WTC11 (cell line): Measurements from ENCODE around the gene KCNIP4. TPM values are rescaled to one million over a fixed set of nuclear protein-coding genes. Genes with fewer than 3 reads are reported as not detected.
A peak's percentile ranks its signal among the peaks of the same experiment; 100 is the strongest.

Experiments
- ATAC-seq: fragments of 200-7000 bp; cut with Tn5 transposase; 2 replicates; pipeline ENCODE4 v1.10.0; 2021; ENCODE audit warnings: mild to moderate bottlenecking, moderate library complexity
- CTCF ChIA-PET: fragments of 300-600 bp; sonication (Branson Sonifier 250); formaldehyde crosslinking; loops from one replicate; lab custom pipeline; 2021; ENCODE audit warnings: antibody characterized with exemption; lab: Charles Lee
- POLR2A ChIA-PET: fragments of 350-600 bp; sonication (Branson Sonifier 250); formaldehyde crosslinking; loops from one replicate; lab custom pipeline; 2021; ENCODE audit warnings: antibody characterized with exemption; lab: Charles Lee
- DNase-seq: peaks from one replicate; pipeline ENCODE4 v3.0.0; 2021; ENCODE audit warnings: low spot score
- H3K27ac Mint-ChIP-seq: 2 replicates; pipeline ENCODE4 v1.8.0; 2021; ENCODE audit warnings: mixed read lengths
- H3K27me3 Mint-ChIP-seq: 2 replicates; pipeline ENCODE4 v1.8.0; 2021; ENCODE audit warnings: low read depth, mild to moderate bottlenecking, moderate library complexity, mixed read lengths
- H3K36me3 Mint-ChIP-seq: 2 replicates; pipeline ENCODE4 v1.8.0; 2021; ENCODE audit warnings: mixed read lengths
- H3K4me1 Mint-ChIP-seq: 2 replicates; pipeline ENCODE4 v1.8.0; 2022; ENCODE audit warnings: mixed read lengths
- H3K4me3 Mint-ChIP-seq: 2 replicates; pipeline ENCODE4 v1.8.0; 2021; ENCODE audit warnings: mild to moderate bottlenecking, moderate library complexity, mixed read lengths
- H3K9me3 Mint-ChIP-seq: 2 replicates; pipeline ENCODE4 v1.8.0; 2021; ENCODE audit warnings: mixed read lengths
- CREM ChIP-seq: sonication (generic); formaldehyde crosslinking; IDR thresholded peaks from 2 replicates; pipeline ENCODE4 v1.8.1; 2022; ENCODE audit warnings: mild to moderate bottlenecking, missing genetic modification reagents, moderate library complexity
- GABPB1 ChIP-seq: sonication (generic); formaldehyde crosslinking; IDR thresholded peaks from 2 replicates; pipeline ENCODE4 v1.8.1; 2023; ENCODE audit warnings: mild to moderate bottlenecking, missing genetic modification reagents
- NFATC4 ChIP-seq: fragments of 250-450 bp; sonication (Bioruptor Pico); IDR thresholded peaks from 2 replicates; pipeline ENCODE4 v1.9.0; 2021; ENCODE audit warnings: mild to moderate bottlenecking
- RORB ChIP-seq: fragments of 250-450 bp; sonication (Bioruptor Pico); IDR thresholded peaks from 2 replicates; pipeline ENCODE4 v1.9.0; 2021; ENCODE audit warnings: mild to moderate bottlenecking
- SMAD4 ChIP-seq: sonication (generic); formaldehyde crosslinking; IDR thresholded peaks from 2 replicates; pipeline ENCODE4 v1.8.0; 2022; ENCODE audit warnings: mild to moderate bottlenecking, missing genetic modification reagents
- TEAD1 ChIP-seq: sonication (generic); formaldehyde crosslinking; IDR thresholded peaks from 2 replicates; pipeline ENCODE4 v1.8.0; 2022; ENCODE audit warnings: mild to moderate bottlenecking, missing genetic modification reagents
- total RNA-seq: library from RNA; stranded (reverse); gene quantifications from 3 replicates; pipeline ENCODE4 v1.2.3, GENCODE V29; 2021
- TF ChIP-seq, protein P1 (sequence below): fragments of 250-450 bp; sonication (Bioruptor Pico); conservative IDR thresholded peaks from 2 replicates; pipeline ENCODE4 v1.9.0; 2021; ENCODE audit warnings: mild to moderate bottlenecking
- TF ChIP-seq, protein P2 (sequence below): sonication (generic); formaldehyde crosslinking; IDR thresholded peaks from 2 replicates; pipeline ENCODE4 v1.8.0; 2022; ENCODE audit warnings: missing genetic modification reagents
- TF ChIP-seq, protein P3 (sequence below): sonication (generic); formaldehyde crosslinking; IDR thresholded peaks from 2 replicates; pipeline ENCODE4 v1.8.0; 2023; ENCODE audit warnings: missing genetic modification reagents
- TF ChIP-seq, protein P4 (sequence below): sonication (generic); formaldehyde crosslinking; IDR thresholded peaks from 2 replicates; pipeline ENCODE4 v1.8.1; 2023; ENCODE audit warnings: mild to moderate bottlenecking, moderate library complexity, missing genetic modification reagents

Gene KCNIP4
- total RNA-seq, 1 experiment from 2014 or later, result not detected

DNA sequence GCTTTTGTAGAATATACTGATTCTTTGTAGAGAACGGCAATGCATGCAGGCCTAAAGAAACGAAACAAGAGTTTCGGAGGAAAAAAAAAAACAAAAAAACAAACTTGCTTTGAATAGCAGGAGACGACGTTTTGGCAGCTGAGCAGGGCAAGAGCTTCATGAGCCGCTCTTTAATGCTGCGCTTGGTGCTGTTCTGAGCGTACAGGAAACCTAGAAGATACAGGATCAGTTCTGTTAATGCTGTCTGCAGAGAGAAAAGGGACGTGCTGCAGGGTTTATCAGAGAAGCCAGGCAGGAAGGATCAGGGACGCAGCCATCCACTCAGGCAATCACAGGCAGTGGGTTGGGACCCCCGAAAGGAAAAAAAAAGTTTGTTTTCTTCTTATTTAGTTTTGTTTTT, 1066.1 kb downstream of the KCNIP4 start (continued):
- TF ChIP-seq, protein P1, sequence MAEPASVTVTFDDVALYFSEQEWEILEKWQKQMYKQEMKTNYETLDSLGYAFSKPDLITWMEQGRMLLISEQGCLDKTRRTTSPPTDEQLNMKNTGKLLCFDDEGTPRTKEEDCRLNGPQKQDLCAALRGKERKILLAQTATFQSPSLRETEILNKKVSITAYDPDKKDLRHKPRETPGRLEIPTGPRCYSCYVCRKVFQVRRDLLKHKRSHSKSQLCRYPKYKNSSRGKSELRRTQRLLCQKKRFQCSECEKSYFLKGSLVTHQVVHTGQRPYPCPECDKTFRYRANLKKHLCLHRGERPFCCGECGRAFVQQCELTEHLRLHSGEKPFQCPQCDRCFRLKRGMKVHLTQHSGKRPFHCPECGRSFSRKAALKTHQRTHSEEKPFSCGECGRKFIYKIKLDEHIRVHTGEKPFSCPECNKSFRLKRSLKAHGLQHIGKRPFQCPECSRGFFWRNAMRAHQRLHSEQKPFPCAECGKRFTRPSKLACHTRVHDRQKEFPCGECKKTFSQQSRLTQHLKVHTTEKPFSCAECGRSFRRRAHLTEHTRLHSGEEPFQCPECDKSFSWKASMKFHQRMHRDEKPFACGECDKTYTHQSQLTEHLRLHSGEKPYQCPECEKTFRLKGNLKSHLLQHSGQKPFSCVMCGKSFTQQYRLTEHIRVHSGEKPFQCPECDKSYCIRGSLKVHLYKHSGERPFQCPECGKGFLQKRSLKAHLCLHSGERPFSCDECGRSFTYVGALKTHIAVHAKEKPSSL, result no peak
- TF ChIP-seq, protein P2, sequence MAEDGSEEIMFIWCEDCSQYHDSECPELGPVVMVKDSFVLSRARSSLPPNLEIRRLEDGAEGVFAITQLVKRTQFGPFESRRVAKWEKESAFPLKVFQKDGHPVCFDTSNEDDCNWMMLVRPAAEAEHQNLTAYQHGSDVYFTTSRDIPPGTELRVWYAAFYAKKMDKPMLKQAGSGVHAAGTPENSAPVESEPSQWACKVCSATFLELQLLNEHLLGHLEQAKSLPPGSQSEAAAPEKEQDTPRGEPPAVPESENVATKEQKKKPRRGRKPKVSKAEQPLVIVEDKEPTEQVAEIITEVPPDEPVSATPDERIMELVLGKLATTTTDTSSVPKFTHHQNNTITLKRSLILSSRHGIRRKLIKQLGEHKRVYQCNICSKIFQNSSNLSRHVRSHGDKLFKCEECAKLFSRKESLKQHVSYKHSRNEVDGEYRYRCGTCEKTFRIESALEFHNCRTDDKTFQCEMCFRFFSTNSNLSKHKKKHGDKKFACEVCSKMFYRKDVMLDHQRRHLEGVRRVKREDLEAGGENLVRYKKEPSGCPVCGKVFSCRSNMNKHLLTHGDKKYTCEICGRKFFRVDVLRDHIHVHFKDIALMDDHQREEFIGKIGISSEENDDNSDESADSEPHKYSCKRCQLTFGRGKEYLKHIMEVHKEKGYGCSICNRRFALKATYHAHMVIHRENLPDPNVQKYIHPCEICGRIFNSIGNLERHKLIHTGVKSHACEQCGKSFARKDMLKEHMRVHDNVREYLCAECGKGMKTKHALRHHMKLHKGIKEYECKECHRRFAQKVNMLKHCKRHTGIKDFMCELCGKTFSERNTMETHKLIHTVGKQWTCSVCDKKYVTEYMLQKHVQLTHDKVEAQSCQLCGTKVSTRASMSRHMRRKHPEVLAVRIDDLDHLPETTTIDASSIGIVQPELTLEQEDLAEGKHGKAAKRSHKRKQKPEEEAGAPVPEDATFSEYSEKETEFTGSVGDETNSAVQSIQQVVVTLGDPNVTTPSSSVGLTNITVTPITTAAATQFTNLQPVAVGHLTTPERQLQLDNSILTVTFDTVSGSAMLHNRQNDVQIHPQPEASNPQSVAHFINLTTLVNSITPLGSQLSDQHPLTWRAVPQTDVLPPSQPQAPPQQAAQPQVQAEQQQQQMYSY (CRISPR knock-in tag), result no peak

DNA sequence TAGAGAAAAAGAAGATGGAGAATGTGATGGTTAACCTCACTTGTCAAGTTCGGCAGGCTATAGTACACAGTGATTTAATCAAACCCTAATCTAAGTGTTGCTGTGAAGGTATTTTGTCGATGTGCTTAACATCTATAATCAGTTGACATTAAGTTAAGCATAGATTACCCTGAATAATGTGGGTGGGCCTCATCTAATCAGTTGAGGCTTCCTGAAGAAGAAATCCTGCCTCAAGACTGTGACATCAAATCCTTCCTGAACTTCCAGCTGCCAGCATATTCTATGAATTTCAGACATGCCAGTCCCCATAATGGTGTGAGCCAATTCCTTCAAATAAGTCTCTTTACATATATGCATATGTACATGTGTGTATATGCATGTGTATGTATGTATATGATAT, 1066.9 kb downstream of the KCNIP4 start:
- ATAC-seq, result no peak
- peaks cover 25% of the 10 kb centered on the region for H3K4me1 Mint-ChIP-seq
- POLR2A ChIA-PET, result no interaction called here
- no peak overlapping the region for H3K4me3 Mint-ChIP-seq
- peaks cover 9% of the 10 kb centered on the region for H3K9me3 Mint-ChIP-seq
- H3K27me3 Mint-ChIP-seq, result no peaks in the 10 kb centered on the region
- no peaks in the 10 kb centered on the region for H3K36me3 Mint-ChIP-seq
- DNase-seq, result no peak
- H3K27ac Mint-ChIP-seq, result no peak overlapping the region
- CTCF ChIA-PET, result no interaction called here
- no peak for TF ChIP-seq SMAD4 (CRISPR knock-in tag)
- no peak for TF ChIP-seq NFATC4 (CRISPR knock-in tag)
- TF ChIP-seq, protein P3, sequence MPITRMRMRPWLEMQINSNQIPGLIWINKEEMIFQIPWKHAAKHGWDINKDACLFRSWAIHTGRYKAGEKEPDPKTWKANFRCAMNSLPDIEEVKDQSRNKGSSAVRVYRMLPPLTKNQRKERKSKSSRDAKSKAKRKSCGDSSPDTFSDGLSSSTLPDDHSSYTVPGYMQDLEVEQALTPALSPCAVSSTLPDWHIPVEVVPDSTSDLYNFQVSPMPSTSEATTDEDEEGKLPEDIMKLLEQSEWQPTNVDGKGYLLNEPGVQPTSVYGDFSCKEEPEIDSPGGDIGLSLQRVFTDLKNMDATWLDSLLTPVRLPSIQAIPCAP, result no peak
- TF ChIP-seq, protein P1, result no peak
- TF ChIP-seq CREM (CRISPR knock-in tag), result no peak
- no peak for TF ChIP-seq GABPB1 (CRISPR knock-in tag)

DNA sequence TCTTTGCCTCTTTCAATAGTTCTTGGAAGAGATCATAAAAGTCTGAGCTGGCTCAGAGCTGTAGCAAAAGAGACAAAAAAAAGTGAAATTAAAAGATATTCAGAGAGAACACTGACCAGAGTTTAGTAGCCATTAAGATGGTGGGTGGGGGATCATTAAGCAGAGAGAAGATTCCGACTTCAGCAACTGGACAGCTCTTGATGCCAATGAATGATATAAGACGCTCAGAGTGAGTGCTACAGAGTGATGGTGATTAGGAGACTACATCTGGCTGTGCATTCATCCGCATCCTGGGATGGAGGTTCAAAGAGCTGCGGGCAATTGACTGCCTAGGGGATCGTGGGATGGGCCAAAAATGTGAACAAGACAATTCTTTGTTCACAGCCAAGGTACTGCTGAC, 1069.8 kb downstream of the KCNIP4 start:
- Mint-ChIP-seq H3K27ac (no peak overlapping the region), H3K36me3 (no peaks in the 10 kb centered on the region), H3K4me3 (no peak overlapping the region), H3K9me3 (no peaks in the 10 kb centered on the region), H3K27me3 (no peaks in the 10 kb centered on the region), H3K4me1 (0 out of 2 replicates have a peak, but pooled peaks cover 4% of the 10 kb centered on the region)
- ChIA-PET CTCF (no interaction called here), POLR2A (no interaction called here)
- ATAC-seq, result peak; percentile 34; the same call in 1 of the 2 replicates
- no peak for DNase-seq
- TF ChIP-seq, protein P3, result no peak
- TF ChIP-seq, protein P4, sequence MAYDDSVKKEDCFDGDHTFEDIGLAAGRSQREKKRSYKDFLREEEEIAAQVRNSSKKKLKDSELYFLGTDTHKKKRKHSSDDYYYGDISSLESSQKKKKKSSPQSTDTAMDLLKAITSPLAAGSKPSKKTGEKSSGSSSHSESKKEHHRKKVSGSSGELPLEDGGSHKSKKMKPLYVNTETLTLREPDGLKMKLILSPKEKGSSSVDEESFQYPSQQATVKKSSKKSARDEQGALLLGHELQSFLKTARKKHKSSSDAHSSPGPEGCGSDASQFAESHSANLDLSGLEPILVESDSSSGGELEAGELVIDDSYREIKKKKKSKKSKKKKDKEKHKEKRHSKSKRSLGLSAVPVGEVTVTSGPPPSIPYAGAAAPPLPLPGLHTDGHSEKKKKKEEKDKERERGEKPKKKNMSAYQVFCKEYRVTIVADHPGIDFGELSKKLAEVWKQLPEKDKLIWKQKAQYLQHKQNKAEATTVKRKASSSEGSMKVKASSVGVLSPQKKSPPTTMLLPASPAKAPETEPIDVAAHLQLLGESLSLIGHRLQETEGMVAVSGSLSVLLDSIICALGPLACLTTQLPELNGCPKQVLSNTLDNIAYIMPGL (CRISPR knock-in tag), result no peak
- TF ChIP-seq TEAD1 (no peak), RORB (CRISPR knock-in tag) (no peak)
